SK-N-SH treated with all-trans-retinoic acid at 6 μM for 48 hours (cell line): ENCODE measurements around the gene ABRAXAS1.

Source experiments
- ATAC-seq: fragments of 200-7000 bp; cut with Tn5 transposase; 3 replicates; pipeline ENCODE4 v1.9.1; 2020; ENCODE audit warnings: mild to moderate bottlenecking, moderate library complexity
- ARNTL ChIP-seq: fragments of 450-650 bp; formaldehyde crosslinking; IDR thresholded peaks from 2 replicates; pipeline ENCODE4 v1.5.0; 2020; ENCODE audit warnings: low read depth, mild to moderate bottlenecking, moderate library complexity, borderline replicate concordance
- BACH2 ChIP-seq: fragments of 250-450 bp; sonication (Bioruptor Pico); IDR thresholded peaks from 2 replicates; pipeline ENCODE4 v1.9.0; 2021; ENCODE audit warnings: mild to moderate bottlenecking, borderline replicate concordance
- CSDC2 ChIP-seq: fragments of 250-450 bp; sonication (Bioruptor Pico); IDR thresholded peaks from 2 replicates; pipeline ENCODE4 v1.5.0; 2020; ENCODE audit warnings: mild to moderate bottlenecking, moderate library complexity
- ESRRG ChIP-seq: fragments of 250-450 bp; sonication (Bioruptor Pico); IDR thresholded peaks from 2 replicates; pipeline ENCODE4 v1.6.1; 2021; ENCODE audit warnings: mild to moderate bottlenecking
- GLIS3 ChIP-seq: fragments of 250-450 bp; sonication (Bioruptor Pico); IDR thresholded peaks from 2 replicates; pipeline ENCODE4 v1.5.0; 2020; ENCODE audit warnings: mild to moderate bottlenecking, moderate library complexity
- OSR1 ChIP-seq: fragments of 250-450 bp; sonication (Bioruptor Pico); IDR thresholded peaks from 2 replicates; pipeline ENCODE4 v1.8.0; 2022; ENCODE audit warnings: moderate library complexity, mild to moderate bottlenecking, inconsistent platforms
- PPARA ChIP-seq: fragments of 250-450 bp; sonication (Bioruptor Pico); IDR thresholded peaks from 2 replicates; pipeline ENCODE4 v1.5.0; 2020; ENCODE audit warnings: mild to moderate bottlenecking, borderline replicate concordance
- RARB ChIP-seq: fragments of 250-450 bp; sonication (Bioruptor Pico); IDR thresholded peaks from 2 replicates; pipeline ENCODE4 v1.8.0; 2021; ENCODE audit warnings: mild to moderate bottlenecking, moderate library complexity
- TCF4 ChIP-seq: fragments of 250-450 bp; sonication (Bioruptor Pico); IDR thresholded peaks from 2 replicates; pipeline ENCODE4 v1.8.0; 2021; ENCODE audit warnings: mild to moderate bottlenecking, moderate library complexity, borderline replicate concordance
- TOX ChIP-seq: fragments of 250-450 bp; sonication (Bioruptor Pico); IDR thresholded peaks from 2 replicates; pipeline ENCODE4 v1.8.0; 2021; ENCODE audit warnings: mild to moderate bottlenecking, moderate library complexity, borderline replicate concordance
- ZFP3 ChIP-seq: fragments of 250-450 bp; sonication (Bioruptor Pico); IDR thresholded peaks from 2 replicates; pipeline ENCODE4 v1.5.0; 2020; ENCODE audit warnings: mild to moderate bottlenecking, moderate library complexity
- ZNF565 ChIP-seq: fragments of 450-650 bp; formaldehyde crosslinking; conservative IDR thresholded peaks from 2 replicates; pipeline ENCODE4 v1.5.0; 2020; ENCODE audit warnings: low read depth, mild to moderate bottlenecking, moderate library complexity
- ZNF70 ChIP-seq: fragments of 450-650 bp; formaldehyde crosslinking; IDR thresholded peaks from 2 replicates; pipeline ENCODE4 v1.5.0; 2020; ENCODE audit warnings: mild to moderate bottlenecking, moderate library complexity
- ZNF8 ChIP-seq: fragments of 450-650 bp; formaldehyde crosslinking; IDR thresholded peaks from 2 replicates; pipeline ENCODE4 v1.5.0; 2020; ENCODE audit warnings: mild to moderate bottlenecking, moderate library complexity
- TF ChIP-seq, protein P1 (sequence below): fragments of 250-450 bp; sonication (Bioruptor Pico); IDR thresholded peaks from 2 replicates; pipeline ENCODE4 v1.8.0; 2021; ENCODE audit warnings: low read depth, mild to moderate bottlenecking, moderate library complexity, borderline replicate concordance
- TF ChIP-seq, protein P2 (sequence below): fragments of 250-450 bp; sonication (Bioruptor Pico); IDR thresholded peaks from 2 replicates; pipeline ENCODE4 v1.5.1; 2020; ENCODE audit warnings: low read depth, mild to moderate bottlenecking, moderate library complexity
- TF ChIP-seq, protein P3 (sequence below): fragments of 250-450 bp; sonication (Bioruptor Pico); IDR thresholded peaks from 2 replicates; pipeline ENCODE4 v1.5.1; 2021; ENCODE audit warnings: mild to moderate bottlenecking, moderate library complexity
- TF ChIP-seq, protein P4 (sequence below): fragments of 250-450 bp; sonication (Bioruptor Pico); IDR thresholded peaks from 2 replicates; pipeline ENCODE4 v1.5.0; 2020; ENCODE audit warnings: mild to moderate bottlenecking, moderate library complexity
- TF ChIP-seq, protein P5 (sequence below): fragments of 250-450 bp; sonication (Bioruptor Pico); IDR thresholded peaks from 2 replicates; pipeline ENCODE4 v1.8.0; 2020; ENCODE audit warnings: mild to moderate bottlenecking, moderate library complexity, borderline replicate concordance

ABRAXAS1 gene

DNA sequence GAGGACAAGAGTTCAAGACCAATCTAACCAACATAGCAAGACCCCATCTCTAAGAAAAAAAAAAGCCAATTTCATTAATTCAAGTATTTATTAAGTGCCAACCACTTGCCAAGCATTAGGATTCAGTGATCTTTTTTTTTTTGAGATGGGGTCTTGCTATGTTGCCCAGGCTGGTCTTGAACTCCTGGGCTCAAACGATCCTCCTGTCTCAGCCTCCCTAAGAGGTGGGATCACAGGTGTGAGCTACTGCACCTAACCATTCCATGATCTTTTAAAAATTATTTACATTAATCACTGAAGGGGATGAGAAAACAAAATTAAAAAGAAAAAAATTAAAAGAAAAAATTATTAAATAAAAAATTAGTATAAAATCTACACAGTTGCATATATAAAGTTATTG, 53.7 kb downstream of the ABRAXAS1 start:
- TF ChIP-seq PPARA (CRISPR knock-in tag), result no peak
- no peak for TF ChIP-seq ZNF8
- TF ChIP-seq TOX (CRISPR knock-in tag), result no peak
- no peak for TF ChIP-seq ESRRG (CRISPR knock-in tag)
- TF ChIP-seq ZNF70 (CRISPR knock-in tag), result no peak
- no peak for TF ChIP-seq RARB (CRISPR knock-in tag)
- TF ChIP-seq, protein P1, sequence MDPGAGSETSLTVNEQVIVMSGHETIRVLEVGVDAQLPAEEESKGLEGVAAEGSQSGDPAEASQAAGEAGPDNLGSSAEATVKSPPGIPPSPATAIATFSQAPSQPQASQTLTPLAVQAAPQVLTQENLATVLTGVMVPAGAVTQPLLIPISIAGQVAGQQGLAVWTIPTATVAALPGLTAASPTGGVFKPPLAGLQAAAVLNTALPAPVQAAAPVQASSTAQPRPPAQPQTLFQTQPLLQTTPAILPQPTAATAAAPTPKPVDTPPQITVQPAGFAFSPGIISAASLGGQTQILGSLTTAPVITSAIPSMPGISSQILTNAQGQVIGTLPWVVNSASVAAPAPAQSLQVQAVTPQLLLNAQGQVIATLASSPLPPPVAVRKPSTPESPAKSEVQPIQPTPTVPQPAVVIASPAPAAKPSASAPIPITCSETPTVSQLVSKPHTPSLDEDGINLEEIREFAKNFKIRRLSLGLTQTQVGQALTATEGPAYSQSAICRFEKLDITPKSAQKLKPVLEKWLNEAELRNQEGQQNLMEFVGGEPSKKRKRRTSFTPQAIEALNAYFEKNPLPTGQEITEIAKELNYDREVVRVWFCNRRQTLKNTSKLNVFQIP (CRISPR knock-in tag), result no peak
- no peak for TF ChIP-seq ZFP3 (CRISPR knock-in tag)
- TF ChIP-seq, protein P2, sequence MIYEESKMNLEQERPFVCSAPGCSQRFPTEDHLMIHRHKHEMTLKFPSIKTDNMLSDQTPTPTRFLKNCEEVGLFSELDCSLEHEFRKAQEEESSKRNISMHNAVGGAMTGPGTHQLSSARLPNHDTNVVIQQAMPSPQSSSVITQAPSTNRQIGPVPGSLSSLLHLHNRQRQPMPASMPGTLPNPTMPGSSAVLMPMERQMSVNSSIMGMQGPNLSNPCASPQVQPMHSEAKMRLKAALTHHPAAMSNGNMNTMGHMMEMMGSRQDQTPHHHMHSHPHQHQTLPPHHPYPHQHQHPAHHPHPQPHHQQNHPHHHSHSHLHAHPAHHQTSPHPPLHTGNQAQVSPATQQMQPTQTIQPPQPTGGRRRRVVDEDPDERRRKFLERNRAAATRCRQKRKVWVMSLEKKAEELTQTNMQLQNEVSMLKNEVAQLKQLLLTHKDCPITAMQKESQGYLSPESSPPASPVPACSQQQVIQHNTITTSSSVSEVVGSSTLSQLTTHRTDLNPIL (CRISPR knock-in tag), result no peak
- no peak for TF ChIP-seq OSR1 (CRISPR knock-in tag)
- TF ChIP-seq TCF4 (CRISPR knock-in tag), result no peak
- TF ChIP-seq, protein P3, sequence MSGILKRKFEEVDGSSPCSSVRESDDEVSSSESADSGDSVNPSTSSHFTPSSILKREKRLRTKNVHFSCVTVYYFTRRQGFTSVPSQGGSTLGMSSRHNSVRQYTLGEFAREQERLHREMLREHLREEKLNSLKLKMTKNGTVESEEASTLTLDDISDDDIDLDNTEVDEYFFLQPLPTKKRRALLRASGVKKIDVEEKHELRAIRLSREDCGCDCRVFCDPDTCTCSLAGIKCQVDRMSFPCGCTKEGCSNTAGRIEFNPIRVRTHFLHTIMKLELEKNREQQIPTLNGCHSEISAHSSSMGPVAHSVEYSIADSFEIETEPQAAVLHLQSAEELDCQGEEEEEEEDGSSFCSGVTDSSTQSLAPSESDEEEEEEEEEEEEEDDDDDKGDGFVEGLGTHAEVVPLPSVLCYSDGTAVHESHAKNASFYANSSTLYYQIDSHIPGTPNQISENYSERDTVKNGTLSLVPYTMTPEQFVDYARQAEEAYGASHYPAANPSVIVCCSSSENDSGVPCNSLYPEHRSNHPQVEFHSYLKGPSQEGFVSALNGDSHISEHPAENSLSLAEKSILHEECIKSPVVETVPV (CRISPR knock-in tag), result no peak
- TF ChIP-seq, all 23 proteins: peak for 0
- no peak for ATAC-seq

DNA sequence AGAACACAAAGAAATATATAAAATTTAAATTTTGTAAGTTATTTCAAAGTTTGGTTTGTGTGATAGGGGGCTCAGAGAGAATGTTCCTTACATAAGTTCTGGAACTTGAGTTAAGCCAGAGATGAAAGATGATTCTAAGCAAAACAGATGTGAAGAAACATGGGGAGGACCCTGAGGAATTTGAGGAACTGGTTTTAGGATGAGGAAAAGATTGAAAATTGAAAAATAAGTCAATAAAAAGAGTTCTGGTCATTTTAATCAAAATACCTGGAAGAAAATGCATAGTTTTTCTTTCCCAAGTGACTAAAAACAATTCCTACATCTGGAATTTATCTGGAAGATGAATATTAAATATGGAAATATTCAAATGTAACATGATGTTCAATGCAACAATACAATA, 66.7 kb downstream of the ABRAXAS1 start:
- no peak for TF ChIP-seq OSR1 (CRISPR knock-in tag)
- no peak for TF ChIP-seq ESRRG (CRISPR knock-in tag)
- TF ChIP-seq RARB (CRISPR knock-in tag), result no peak
- TF ChIP-seq, protein P1 (CRISPR knock-in tag), result no peak
- no peak for TF ChIP-seq ZNF565 (CRISPR knock-in tag)
- TF ChIP-seq ZNF70 (CRISPR knock-in tag), result no peak
- TF ChIP-seq PPARA (CRISPR knock-in tag), result no peak
- no peak for TF ChIP-seq GLIS3 (CRISPR knock-in tag)
- no peak for TF ChIP-seq CSDC2
- TF ChIP-seq TCF4 (CRISPR knock-in tag), result no peak
- TF ChIP-seq TOX (CRISPR knock-in tag), result no peak
- TF ChIP-seq, protein P4, sequence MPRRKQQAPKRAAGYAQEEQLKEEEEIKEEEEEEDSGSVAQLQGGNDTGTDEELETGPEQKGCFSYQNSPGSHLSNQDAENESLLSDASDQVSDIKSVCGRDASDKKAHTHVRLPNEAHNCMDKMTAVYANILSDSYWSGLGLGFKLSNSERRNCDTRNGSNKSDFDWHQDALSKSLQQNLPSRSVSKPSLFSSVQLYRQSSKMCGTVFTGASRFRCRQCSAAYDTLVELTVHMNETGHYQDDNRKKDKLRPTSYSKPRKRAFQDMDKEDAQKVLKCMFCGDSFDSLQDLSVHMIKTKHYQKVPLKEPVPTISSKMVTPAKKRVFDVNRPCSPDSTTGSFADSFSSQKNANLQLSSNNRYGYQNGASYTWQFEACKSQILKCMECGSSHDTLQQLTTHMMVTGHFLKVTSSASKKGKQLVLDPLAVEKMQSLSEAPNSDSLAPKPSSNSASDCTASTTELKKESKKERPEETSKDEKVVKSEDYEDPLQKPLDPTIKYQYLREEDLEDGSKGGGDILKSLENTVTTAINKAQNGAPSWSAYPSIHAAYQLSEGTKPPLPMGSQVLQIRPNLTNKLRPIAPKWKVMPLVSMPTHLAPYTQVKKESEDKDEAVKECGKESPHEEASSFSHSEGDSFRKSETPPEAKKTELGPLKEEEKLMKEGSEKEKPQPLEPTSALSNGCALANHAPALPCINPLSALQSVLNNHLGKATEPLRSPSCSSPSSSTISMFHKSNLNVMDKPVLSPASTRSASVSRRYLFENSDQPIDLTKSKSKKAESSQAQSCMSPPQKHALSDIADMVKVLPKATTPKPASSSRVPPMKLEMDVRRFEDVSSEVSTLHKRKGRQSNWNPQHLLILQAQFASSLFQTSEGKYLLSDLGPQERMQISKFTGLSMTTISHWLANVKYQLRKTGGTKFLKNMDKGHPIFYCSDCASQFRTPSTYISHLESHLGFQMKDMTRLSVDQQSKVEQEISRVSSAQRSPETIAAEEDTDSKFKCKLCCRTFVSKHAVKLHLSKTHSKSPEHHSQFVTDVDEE (CRISPR knock-in tag), result no peak
- TF ChIP-seq BACH2 (CRISPR knock-in tag), result no peak
- TF ChIP-seq, protein P2 (CRISPR knock-in tag), result no peak
- TF ChIP-seq ARNTL (CRISPR knock-in tag), result no peak
- no peak for TF ChIP-seq ZFP3 (CRISPR knock-in tag)
- TF ChIP-seq, protein P5, sequence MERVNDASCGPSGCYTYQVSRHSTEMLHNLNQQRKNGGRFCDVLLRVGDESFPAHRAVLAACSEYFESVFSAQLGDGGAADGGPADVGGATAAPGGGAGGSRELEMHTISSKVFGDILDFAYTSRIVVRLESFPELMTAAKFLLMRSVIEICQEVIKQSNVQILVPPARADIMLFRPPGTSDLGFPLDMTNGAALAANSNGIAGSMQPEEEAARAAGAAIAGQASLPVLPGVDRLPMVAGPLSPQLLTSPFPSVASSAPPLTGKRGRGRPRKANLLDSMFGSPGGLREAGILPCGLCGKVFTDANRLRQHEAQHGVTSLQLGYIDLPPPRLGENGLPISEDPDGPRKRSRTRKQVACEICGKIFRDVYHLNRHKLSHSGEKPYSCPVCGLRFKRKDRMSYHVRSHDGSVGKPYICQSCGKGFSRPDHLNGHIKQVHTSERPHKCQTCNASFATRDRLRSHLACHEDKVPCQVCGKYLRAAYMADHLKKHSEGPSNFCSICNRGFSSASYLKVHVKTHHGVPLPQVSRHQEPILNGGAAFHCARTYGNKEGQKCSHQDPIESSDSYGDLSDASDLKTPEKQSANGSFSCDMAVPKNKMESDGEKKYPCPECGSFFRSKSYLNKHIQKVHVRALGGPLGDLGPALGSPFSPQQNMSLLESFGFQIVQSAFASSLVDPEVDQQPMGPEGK (CRISPR knock-in tag), result no peak
- no peak for TF ChIP-seq ZNF8

More for the DNA sequence above, 66.7 kb downstream of the ABRAXAS1 start:
- ATAC-seq, result no peak
